Testis (tissue), 3 donors: Measurements from ENCODE around the gene PHEX. TPM values are rescaled to one million over a fixed set of nuclear protein-coding genes. Genes with fewer than 3 reads are reported as not detected.
A peak's percentile ranks its signal among the peaks of the same experiment; 100 is the strongest.

ENCODE experiments used
- DNase-seq: peaks from one replicate; pipeline ENCODE4 v3.0.0-alpha.2; 2019
- H3K27ac ChIP-seq, 2 donors: fragments of 200-600 bp; sonication (generic); one replicate each; pipeline ENCODE4 v1.5.1; 2019
- H3K27me3 ChIP-seq: fragments of 200-600 bp; sonication (generic); one replicate; pipeline ENCODE4 v1.5.1; 2019
- H3K36me3 ChIP-seq: fragments of 200-600 bp; sonication (generic); one replicate; pipeline ENCODE4 v1.5.1; 2017; ENCODE audit warnings: low read depth; ENCODE audit errors: missing control alignments
- H3K4me1 ChIP-seq: fragments of 200-600 bp; sonication (generic); one replicate; pipeline ENCODE4 v1.5.1; 2019
- H3K4me3 ChIP-seq, 2 donors: fragments of 200-600 bp; sonication (generic); one replicate each; pipeline ENCODE4 v1.5.1; 2017 to 2019
- H3K9me3 ChIP-seq: fragments of 200-600 bp; sonication (generic); one replicate; pipeline ENCODE4 v1.5.1; 2017
- POLR2A ChIP-seq: fragments of 450-650 bp; IDR thresholded peaks from one replicate; pipeline ENCODE4 v1.6.1; 2017; ENCODE audit warnings: antibody characterized with exemption, mild to moderate bottlenecking, moderate library complexity
- WGBS, 2 donors: methylation state at CpG; one replicate each; pipeline ENCODE4 v1.1.5; 2018; 5-methylcytosine and 5-hydroxymethylcytosine counted together
- intact Hi-C: fragments of 100-400 bp; cut with DNase I; formaldehyde crosslinking; loops from one replicate; pipeline ENCODE4 v1.15.1; 2023; ENCODE audit warnings: low total_unique reads
- polyA plus RNA-seq: library from polyadenylated mRNA; stranded (reverse); fragments of 350-450 nt; fragmentation: Illumina TruSeq; extraction: RNeasy Lipid Tissue Mini Kit (QIAGEN cat#74804); gene quantifications from one replicate; pipeline ENCODE4 v1.2.3, GENCODE V29; 2014; ENCODE audit warnings: low read depth, low replicate concordance; ENCODE audit not compliant: insufficient read depth
- total RNA-seq, 2 donors: library from RNA; depleted of rRNA; stranded (reverse); fragments of >200 nt; gene quantifications; one replicate each; pipeline ENCODE4 v1.2.3, GENCODE V29; 2016
- TF ChIP-seq, protein P1 (sequence below), 3 experiments: fragments of 450-650 bp in 2 of 3; fragments of 200-600 bp in 1 of 3; sonication (generic) in 1 of 3; IDR thresholded peaks; one replicate each; pipeline ENCODE4 v1.5.1; 2016 to 2019; ENCODE audit warnings: antibody characterized with exemption in 3 of 3, mild to moderate bottlenecking in 2 of 3, moderate library complexity in 1 of 3

The PHEX gene
- total and polyA plus RNA-seq, 3 donors from 2014 or later, result 0.24 to 0.37 (median 0.31) TPM

DNA sequence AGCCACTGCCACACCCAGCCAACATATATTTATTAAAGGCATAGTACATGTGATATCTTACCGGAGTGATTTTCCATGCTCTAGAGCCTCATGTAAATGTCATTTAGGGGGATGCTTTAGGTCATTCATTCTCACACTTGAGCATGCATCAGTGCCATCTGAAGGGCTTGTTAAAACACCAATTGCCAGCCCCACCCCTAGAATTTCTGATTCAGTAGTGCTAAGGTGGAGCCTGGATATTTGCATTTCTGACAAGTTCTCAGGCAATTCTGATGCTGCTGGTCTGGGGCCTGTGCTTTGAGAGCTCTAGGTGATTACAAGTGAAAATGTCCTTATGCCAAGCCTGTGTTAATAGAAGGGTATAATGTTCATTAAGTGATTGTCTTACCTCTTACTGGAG is 107.7 kb downstream of the PHEX start:
- H3K4me1 ChIP-seq, result no peaks in the 10 kb centered on the region
- no peak for TF ChIP-seq POLR2A
- TF ChIP-seq, protein P1, sequence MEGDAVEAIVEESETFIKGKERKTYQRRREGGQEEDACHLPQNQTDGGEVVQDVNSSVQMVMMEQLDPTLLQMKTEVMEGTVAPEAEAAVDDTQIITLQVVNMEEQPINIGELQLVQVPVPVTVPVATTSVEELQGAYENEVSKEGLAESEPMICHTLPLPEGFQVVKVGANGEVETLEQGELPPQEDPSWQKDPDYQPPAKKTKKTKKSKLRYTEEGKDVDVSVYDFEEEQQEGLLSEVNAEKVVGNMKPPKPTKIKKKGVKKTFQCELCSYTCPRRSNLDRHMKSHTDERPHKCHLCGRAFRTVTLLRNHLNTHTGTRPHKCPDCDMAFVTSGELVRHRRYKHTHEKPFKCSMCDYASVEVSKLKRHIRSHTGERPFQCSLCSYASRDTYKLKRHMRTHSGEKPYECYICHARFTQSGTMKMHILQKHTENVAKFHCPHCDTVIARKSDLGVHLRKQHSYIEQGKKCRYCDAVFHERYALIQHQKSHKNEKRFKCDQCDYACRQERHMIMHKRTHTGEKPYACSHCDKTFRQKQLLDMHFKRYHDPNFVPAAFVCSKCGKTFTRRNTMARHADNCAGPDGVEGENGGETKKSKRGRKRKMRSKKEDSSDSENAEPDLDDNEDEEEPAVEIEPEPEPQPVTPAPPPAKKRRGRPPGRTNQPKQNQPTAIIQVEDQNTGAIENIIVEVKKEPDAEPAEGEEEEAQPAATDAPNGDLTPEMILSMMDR (IDR thresholded peaks at IDR 0.05), result no peak
- no peak overlapping the region for H3K27ac ChIP-seq
- H3K9me3 ChIP-seq, result no peaks in the 10 kb centered on the region
- H3K4me3 ChIP-seq, result no peak overlapping the region
- H3K36me3 ChIP-seq, result no peaks in the 10 kb centered on the region
- no peak for DNase-seq
- intact Hi-C loops, result no loop called here
- H3K27me3 ChIP-seq, result no peaks in the 10 kb centered on the region
- WGBS, 2 donors, result 100% methylated on average over 1 of the region's 1 CpG

DNA sequence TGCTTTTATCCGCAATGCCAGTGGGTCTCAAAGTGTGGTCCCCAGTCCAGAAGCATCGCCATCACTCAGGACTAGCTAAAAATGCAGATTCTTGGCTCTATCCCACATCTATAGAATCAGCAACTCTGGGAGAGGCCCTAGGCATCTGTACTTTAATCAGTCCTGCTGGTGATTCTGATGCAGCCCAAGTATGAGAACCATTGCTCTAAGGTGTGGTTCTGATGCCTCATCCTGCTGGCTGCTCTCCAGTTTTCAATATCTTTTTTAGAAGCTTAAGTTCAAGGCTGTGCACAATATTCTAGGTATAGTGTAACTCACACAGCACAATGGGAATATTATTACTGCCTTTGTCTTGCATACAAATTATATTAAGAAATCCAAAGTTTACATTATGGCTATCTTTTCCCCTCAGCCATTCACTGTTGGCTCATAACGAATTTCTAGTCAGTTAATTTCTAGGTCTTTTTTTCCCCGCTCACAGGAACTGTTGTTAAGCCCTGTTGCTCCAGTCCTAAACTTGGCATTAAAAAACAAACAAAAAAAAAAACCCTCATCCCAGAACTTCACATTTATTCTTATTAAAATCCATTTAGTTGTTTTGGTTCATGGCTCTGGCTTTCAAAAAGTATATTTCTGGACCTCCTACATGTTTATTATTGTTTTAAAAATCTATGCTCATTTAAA is 109.1 kb downstream of the PHEX start:
- DNase-seq, result no peak
- Histone ChIP-seq H3K4me3 (no peak overlapping the region), H3K36me3 (no peaks in the 10 kb centered on the region), H3K27me3 (no peaks in the 10 kb centered on the region), H3K27ac (no peak overlapping the region), H3K9me3 (no peaks in the 10 kb centered on the region), H3K4me1 (no peaks in the 10 kb centered on the region)
- 66 to 82% methylated on average over 2 to 4 of the region's 4 CpGs for WGBS, 2 donors
- TF ChIP-seq, protein P1 (IDR thresholded peaks at IDR 0.05), result no peak
- no peak for TF ChIP-seq POLR2A
- intact Hi-C loops, result no loop called here

DNA sequence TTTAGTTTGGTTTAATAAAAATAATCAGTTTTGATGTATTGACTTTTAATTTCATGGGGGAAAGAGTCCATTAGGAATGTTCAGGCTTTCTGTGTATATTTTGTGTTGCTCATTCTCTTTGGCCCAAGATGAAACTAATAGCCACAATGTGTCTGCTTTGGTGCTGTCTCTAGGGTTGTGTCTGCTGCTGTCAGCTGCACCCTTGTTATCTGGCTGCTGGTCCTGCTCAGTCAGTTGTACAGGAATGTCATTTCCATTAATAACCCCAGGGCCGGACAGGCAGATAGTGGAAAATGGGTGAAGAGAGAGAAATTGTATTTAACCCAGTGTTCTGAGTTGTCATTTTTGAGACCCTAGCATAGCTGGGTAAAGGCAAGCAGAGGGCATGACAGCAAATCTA is 115.1 kb downstream of the PHEX start:
- no peaks in the 10 kb centered on the region for H3K9me3 ChIP-seq
- no peak for TF ChIP-seq POLR2A
- TF ChIP-seq, protein P1 (IDR thresholded peaks at IDR 0.05), result no peak
- no peaks in the 10 kb centered on the region for H3K27me3 ChIP-seq
- no peak overlapping the region for H3K27ac ChIP-seq
- intact Hi-C loops, result no loop called here
- 65% methylated on average over 1 of the region's 1 CpG; no CpG with 5 or more reads in 1 of the 2 donors for WGBS, 2 donors
- DNase-seq, result peak; percentile 16
- H3K4me3 ChIP-seq, result no peak overlapping the region
- H3K4me1 ChIP-seq, result no peaks in the 10 kb centered on the region
- no peaks in the 10 kb centered on the region for H3K36me3 ChIP-seq

DNA sequence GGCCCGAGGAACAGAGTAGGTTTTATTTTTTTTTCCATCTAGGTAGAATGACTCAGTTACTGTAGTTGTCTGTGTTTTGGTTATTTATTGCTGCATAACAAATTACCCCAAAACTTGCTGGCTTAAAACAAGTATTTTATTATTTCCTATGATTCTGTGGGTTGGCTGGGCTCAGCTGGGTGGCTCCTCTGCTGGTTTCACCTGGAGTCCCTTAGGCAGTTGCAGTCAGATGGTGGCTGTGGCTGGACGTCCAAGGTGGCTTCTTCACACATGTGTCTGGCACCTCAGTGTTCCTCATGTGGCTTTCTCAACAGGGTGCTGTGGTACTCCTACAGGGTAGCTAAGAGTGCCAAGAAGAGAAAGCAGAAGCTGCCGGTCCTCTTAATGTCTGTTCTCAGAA is 115.8 kb downstream of the PHEX start:
- H3K4me3 ChIP-seq, result no peak overlapping the region
- WGBS, 2 donors, result 98 to 100% methylated on average over 3 of the region's 3 CpGs
- H3K36me3 ChIP-seq, result no peaks in the 10 kb centered on the region
- no peak for DNase-seq
- TF ChIP-seq POLR2A, result no peak
- TF ChIP-seq, protein P1 (IDR thresholded peaks at IDR 0.05), result no peak
- intact Hi-C loops, result no loop called here
- H3K4me1 ChIP-seq, result no peaks in the 10 kb centered on the region
- no peaks in the 10 kb centered on the region for H3K27me3 ChIP-seq
- H3K9me3 ChIP-seq, result no peaks in the 10 kb centered on the region
- no peak overlapping the region for H3K27ac ChIP-seq

DNA sequence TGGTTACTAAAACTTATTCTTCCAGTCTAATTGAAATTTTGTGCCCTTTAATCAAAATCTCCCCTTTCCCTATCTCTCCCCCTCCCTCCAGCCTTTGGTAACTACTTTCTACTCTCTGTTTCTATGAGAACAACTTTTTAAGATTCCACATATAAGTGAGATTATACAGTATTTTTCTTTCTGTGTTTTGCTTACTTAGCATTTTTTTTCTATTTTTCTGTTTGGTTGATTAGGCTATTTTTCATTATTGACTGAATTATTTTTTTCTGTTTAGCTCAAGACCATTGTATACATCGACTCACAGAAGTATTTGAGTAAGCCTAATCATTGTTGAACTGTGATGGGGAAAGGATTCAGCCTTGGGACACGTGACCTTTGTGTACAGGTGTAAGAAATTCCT is 116.4 kb downstream of the PHEX start:
- H3K27me3 ChIP-seq, result no peaks in the 10 kb centered on the region
- H3K4me1 ChIP-seq, result no peaks in the 10 kb centered on the region
- WGBS, 2 donors, result 96 to 100% methylated on average over 2 of the region's 2 CpGs
- H3K36me3 ChIP-seq, result no peaks in the 10 kb centered on the region
- intact Hi-C loops, result no loop called here
- DNase-seq, result no peak
- H3K9me3 ChIP-seq, result no peaks in the 10 kb centered on the region
- H3K27ac ChIP-seq, result no peak overlapping the region
- no peak for TF ChIP-seq POLR2A
- TF ChIP-seq, protein P1 (IDR thresholded peaks at IDR 0.05), result no peak
- no peak overlapping the region for H3K4me3 ChIP-seq
